ENCODE data around the gene CIC.

GRCh38 chr19:42254850-42255765 lies 13.9 kb upstream of the CIC start, which contains the start of gene ERF:
- TF ChIP-seq, protein P1, sequence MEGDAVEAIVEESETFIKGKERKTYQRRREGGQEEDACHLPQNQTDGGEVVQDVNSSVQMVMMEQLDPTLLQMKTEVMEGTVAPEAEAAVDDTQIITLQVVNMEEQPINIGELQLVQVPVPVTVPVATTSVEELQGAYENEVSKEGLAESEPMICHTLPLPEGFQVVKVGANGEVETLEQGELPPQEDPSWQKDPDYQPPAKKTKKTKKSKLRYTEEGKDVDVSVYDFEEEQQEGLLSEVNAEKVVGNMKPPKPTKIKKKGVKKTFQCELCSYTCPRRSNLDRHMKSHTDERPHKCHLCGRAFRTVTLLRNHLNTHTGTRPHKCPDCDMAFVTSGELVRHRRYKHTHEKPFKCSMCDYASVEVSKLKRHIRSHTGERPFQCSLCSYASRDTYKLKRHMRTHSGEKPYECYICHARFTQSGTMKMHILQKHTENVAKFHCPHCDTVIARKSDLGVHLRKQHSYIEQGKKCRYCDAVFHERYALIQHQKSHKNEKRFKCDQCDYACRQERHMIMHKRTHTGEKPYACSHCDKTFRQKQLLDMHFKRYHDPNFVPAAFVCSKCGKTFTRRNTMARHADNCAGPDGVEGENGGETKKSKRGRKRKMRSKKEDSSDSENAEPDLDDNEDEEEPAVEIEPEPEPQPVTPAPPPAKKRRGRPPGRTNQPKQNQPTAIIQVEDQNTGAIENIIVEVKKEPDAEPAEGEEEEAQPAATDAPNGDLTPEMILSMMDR (IDR thresholded peaks at IDR 0.05) = no peak
- TF ChIP-seq POLR2A (IDR thresholded peaks at IDR 0.05) = peak; percentile 92 to 97
- no peak for TF ChIP-seq EP300 (IDR thresholded peaks at IDR 0.05)
- peak in 2 of 3 donors; percentile 63 to 79 for TF ChIP-seq POLR2AphosphoS5 (IDR thresholded peaks at IDR 0.05)

All from suprapubic skin (tissue), 4 donors.